A673 (cell line): ENCODE measurements around the gene RFTN1. TPM values are rescaled to one million over a fixed set of nuclear protein-coding genes. Genes with fewer than 3 reads are reported as not detected.

ENCODE experiments used
- BruUV-seq: library from RNA; stranded (reverse); fragments of 400-500 nt; replicated peaks from 2 replicates; lab custom pipeline; 2021; lab: Mats Ljungman, UMichigan
- CTCF ChIA-PET: fragments of 300-600 bp; sonication (Branson Sonifier 250); formaldehyde crosslinking; loops from one replicate; lab custom pipeline; 2022; ENCODE audit warnings: antibody characterized with exemption; lab: Charles Lee
- POLR2A ChIA-PET: fragments of 300-600 bp; sonication (Branson Sonifier 250); formaldehyde crosslinking; loops from one replicate; lab custom pipeline; 2022; ENCODE audit warnings: antibody characterized with exemption; ENCODE audit not compliant: low non-redundant PET; lab: Charles Lee
- DNase-seq: peaks from one replicate; pipeline ENCODE4 v3.0.0-alpha.2; 2015; ENCODE audit warnings: low spot score
- H3K27ac ChIP-seq: fragments of 200-600 bp; sonication (generic); 2 replicates; pipeline ENCODE4 v1.5.1; 2016; ENCODE audit warnings: mixed run types, low read depth, mild to moderate bottlenecking, mixed read lengths, antibody characterized with exemption, low read length; ENCODE audit not compliant: poor library complexity, severe bottlenecking
- H3K27me3 ChIP-seq: fragments of 200-600 bp; sonication (generic); replicated peaks from 2 replicates; pipeline ENCODE4 v1.6.1; 2017; ENCODE audit warnings: mixed run types, low read depth, mild to moderate bottlenecking, mixed read lengths, antibody characterized with exemption, low read length; ENCODE audit not compliant: insufficient read depth, poor library complexity
- H3K36me3 ChIP-seq: fragments of 200-600 bp; sonication (generic); 2 replicates; pipeline ENCODE4 v1.6.1; 2016; ENCODE audit warnings: mixed run types, mild to moderate bottlenecking, mixed read lengths, antibody characterized with exemption, low read length; ENCODE audit not compliant: insufficient read depth, poor library complexity, severe bottlenecking
- H3K4me1 ChIP-seq: fragments of 200-600 bp; sonication (generic); 2 replicates; pipeline ENCODE4 v1.6.1; 2017; ENCODE audit warnings: mixed run types, mild to moderate bottlenecking, mixed read lengths, antibody characterized with exemption, low read length; ENCODE audit not compliant: insufficient read depth, poor library complexity, severe bottlenecking
- H3K4me3 ChIP-seq: fragments of 200-600 bp; sonication (generic); 2 replicates; pipeline ENCODE4 v1.5.1; 2016; ENCODE audit warnings: low read depth, mixed run types, mild to moderate bottlenecking, mixed read lengths, low read length; ENCODE audit not compliant: poor library complexity, severe bottlenecking
- H3K9me3 ChIP-seq: fragments of 200-600 bp; sonication (generic); 2 replicates; pipeline ENCODE4 v1.6.1; 2016; ENCODE audit warnings: mixed run types, low read depth, mild to moderate bottlenecking, mixed read lengths, antibody characterized with exemption, low read length; ENCODE audit not compliant: poor library complexity, severe bottlenecking
- EZH2 ChIP-seq: fragments of 200-600 bp; sonication (generic); IDR thresholded peaks from 2 replicates; pipeline ENCODE4 v1.6.1; 2017; ENCODE audit warnings: borderline replicate concordance, low read depth, mild to moderate bottlenecking, mixed read lengths, antibody characterized with exemption, low read length; ENCODE audit not compliant: poor library complexity, severe bottlenecking
- intact Hi-C: fragments of 100-400 bp; cut with micrococcal nuclease; formaldehyde crosslinking; loops from one replicate; pipeline ENCODE4 v1.10.0; 2022; ENCODE audit not compliant: unreplicated experiment
- total RNA-seq: library from RNA; stranded (reverse); gene quantifications from 2 replicates; pipeline ENCODE4 v1.2.3, GENCODE V29; 2021
- TF ChIP-seq, protein P1 (sequence below): fragments of 300-800, 200-600 bp; sonication (generic); conservative IDR thresholded peaks from 2 replicates; pipeline ENCODE4 v1.5.1; 2017; ENCODE audit warnings: low read depth, mild to moderate bottlenecking, antibody characterized with exemption, low read length, moderate library complexity, mixed read lengths

The RFTN1 gene
- total RNA-seq, 1 experiment from 2014 or later: 0.60 TPM

DNA sequence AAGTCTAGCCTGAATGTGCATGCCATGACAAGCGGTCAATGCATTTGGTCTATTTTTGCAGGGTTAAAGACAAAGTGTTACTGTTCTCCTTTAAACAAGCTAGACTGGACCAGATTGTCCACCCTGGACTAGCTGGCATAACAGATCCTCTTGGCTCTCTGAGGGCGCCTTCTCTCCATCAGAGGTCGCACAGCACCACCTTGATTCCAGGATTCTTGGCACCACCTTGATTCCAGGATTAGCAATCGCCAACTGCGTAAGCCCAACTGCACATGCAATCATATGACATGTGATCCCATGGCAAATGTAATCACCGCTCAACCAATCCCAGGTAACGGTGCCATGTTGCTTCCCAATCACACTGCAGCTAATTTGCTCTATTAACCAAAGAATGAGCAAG is 149.9 kb downstream of the RFTN1 start:
- H3K9me3 ChIP-seq: no peaks in the 10 kb centered on the region
- H3K27me3 ChIP-seq: no peaks in the 10 kb centered on the region
- CTCF ChIA-PET: no interaction called here
- no peaks in the 10 kb centered on the region for H3K36me3 ChIP-seq
- DNase-seq: no peak
- POLR2A ChIA-PET: no interaction called here
- H3K27ac ChIP-seq: no peak overlapping the region
- no peaks in the 10 kb centered on the region for H3K4me1 ChIP-seq
- no TSS peak for BruUV-seq
- intact Hi-C loops: no loop called here
- TF ChIP-seq, protein P1, sequence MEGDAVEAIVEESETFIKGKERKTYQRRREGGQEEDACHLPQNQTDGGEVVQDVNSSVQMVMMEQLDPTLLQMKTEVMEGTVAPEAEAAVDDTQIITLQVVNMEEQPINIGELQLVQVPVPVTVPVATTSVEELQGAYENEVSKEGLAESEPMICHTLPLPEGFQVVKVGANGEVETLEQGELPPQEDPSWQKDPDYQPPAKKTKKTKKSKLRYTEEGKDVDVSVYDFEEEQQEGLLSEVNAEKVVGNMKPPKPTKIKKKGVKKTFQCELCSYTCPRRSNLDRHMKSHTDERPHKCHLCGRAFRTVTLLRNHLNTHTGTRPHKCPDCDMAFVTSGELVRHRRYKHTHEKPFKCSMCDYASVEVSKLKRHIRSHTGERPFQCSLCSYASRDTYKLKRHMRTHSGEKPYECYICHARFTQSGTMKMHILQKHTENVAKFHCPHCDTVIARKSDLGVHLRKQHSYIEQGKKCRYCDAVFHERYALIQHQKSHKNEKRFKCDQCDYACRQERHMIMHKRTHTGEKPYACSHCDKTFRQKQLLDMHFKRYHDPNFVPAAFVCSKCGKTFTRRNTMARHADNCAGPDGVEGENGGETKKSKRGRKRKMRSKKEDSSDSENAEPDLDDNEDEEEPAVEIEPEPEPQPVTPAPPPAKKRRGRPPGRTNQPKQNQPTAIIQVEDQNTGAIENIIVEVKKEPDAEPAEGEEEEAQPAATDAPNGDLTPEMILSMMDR: no peak
- no peak for TF ChIP-seq EZH2
- no peak overlapping the region for H3K4me3 ChIP-seq

DNA sequence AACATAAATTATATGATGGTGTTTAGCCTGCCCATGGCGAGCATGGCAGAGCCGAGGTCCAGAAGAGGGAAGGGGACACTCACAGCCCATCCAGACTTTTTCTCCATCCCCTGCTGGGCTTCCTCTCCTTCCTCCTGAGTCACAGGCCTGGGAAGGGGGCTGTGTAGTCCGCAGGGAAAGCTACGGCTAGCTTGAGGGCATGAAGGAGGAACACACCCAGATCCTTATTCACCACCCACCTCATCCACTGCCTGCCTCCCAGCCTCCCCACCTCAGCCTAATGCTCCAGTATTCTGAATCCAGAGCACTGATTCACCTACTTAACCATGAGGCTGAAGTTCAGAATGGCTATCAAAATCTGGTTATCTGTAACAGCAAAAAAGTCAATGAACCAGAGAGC is 150.7 kb downstream of the RFTN1 start:
- Histone ChIP-seq H3K36me3 (no peaks in the 10 kb centered on the region), H3K4me3 (no peak overlapping the region), H3K4me1 (no peaks in the 10 kb centered on the region), H3K27me3 (no peaks in the 10 kb centered on the region), H3K9me3 (no peaks in the 10 kb centered on the region), H3K27ac (no peak overlapping the region)
- no peak for DNase-seq
- ChIA-PET CTCF (no interaction called here), POLR2A (no interaction called here)
- no TSS peak for BruUV-seq
- intact Hi-C loops: no loop called here
- TF ChIP-seq, protein P1: no peak
- TF ChIP-seq EZH2: no peak

DNA sequence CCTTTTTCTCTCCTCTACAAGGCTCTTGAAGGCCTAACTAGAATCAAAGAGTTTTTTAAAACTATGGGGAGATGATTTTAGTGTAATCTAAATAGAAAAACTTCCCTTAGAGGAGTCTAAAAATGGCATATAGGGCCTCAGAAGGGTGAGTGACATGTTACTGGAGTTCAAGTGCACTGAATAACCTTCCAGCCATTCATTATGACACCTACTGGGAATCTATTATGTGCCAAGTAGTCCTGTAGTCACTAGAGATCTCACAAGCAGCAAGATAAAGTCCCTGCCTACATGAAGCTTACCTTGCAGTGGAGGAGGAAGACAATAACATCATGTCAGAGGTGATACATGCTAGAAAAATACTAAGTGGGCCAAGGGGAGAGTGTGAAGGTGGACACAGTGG is 152.4 kb downstream of the RFTN1 start:
- Histone ChIP-seq H3K9me3 (no peaks in the 10 kb centered on the region), H3K27me3 (no peaks in the 10 kb centered on the region), H3K4me1 (no peaks in the 10 kb centered on the region), H3K4me3 (no peak overlapping the region), H3K27ac (no peak overlapping the region), H3K36me3 (no peaks in the 10 kb centered on the region)
- BruUV-seq: no TSS peak
- intact Hi-C loops: no loop called here
- ChIA-PET CTCF (no interaction called here), POLR2A (no interaction called here)
- TF ChIP-seq, protein P1: no peak
- TF ChIP-seq EZH2: no peak
- DNase-seq: no peak
